ENCODE data around the gene PTP4A2.

GRCh38 chr1:31987135-31987619 is 49.0 kb upstream of the PTP4A2 start:
- TF ChIP-seq CHD2 (IDR thresholded peaks at IDR 0.05; ENCODE audit: low read depth, low read length) (no peak), RBFOX2 (IDR thresholded peaks at IDR 0.05; ENCODE audit: low read depth, low read length) (no peak), BRCA1 (CRISPR knock-in tag; IDR thresholded peaks at IDR 0.05) (no peak), IKZF1 (IDR thresholded peaks at IDR 0.05) (no peak), ZNF121 (CRISPR knock-in tag; IDR thresholded peaks at IDR 0.05) (no peak), TCF7L2 (IDR thresholded peaks at IDR 0.05; ENCODE audit: low read depth, low read length) (no peak), ZNF724P (CRISPR knock-in tag; IDR thresholded peaks at IDR 0.05; ENCODE audit: borderline replicate concordance) (no peak), EZH2 (conservative IDR thresholded peaks at IDR 0.05; ENCODE audit: low read depth, low read length) (no peak)
- TF ChIP-seq, protein P1, sequence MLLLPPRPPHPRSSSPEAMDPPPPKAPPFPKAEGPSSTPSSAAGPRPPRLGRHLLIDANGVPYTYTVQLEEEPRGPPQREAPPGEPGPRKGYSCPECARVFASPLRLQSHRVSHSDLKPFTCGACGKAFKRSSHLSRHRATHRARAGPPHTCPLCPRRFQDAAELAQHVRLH (CRISPR knock-in tag; IDR thresholded peaks at IDR 0.05; ENCODE audit: borderline replicate concordance, low read depth) = no peak
- TF ChIP-seq, protein P2, sequence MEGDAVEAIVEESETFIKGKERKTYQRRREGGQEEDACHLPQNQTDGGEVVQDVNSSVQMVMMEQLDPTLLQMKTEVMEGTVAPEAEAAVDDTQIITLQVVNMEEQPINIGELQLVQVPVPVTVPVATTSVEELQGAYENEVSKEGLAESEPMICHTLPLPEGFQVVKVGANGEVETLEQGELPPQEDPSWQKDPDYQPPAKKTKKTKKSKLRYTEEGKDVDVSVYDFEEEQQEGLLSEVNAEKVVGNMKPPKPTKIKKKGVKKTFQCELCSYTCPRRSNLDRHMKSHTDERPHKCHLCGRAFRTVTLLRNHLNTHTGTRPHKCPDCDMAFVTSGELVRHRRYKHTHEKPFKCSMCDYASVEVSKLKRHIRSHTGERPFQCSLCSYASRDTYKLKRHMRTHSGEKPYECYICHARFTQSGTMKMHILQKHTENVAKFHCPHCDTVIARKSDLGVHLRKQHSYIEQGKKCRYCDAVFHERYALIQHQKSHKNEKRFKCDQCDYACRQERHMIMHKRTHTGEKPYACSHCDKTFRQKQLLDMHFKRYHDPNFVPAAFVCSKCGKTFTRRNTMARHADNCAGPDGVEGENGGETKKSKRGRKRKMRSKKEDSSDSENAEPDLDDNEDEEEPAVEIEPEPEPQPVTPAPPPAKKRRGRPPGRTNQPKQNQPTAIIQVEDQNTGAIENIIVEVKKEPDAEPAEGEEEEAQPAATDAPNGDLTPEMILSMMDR (CRISPR knock-in tag; IDR thresholded peaks at IDR 0.05) = no peak

All from HepG2 (cell line).